Activated B cell treated with CpG ODN at 0.5 μM for 24 hours (primary cell): Measurements from ENCODE around the gene PKDREJ. TPM values are rescaled to one million over a fixed set of nuclear protein-coding genes. Genes with fewer than 3 reads are reported as not detected.

Experiments used
- ATAC-seq: fragments of 200-7000 bp; cut with Tn5 transposase; one replicate; pipeline ENCODE4 v1.10.0; 2021; ENCODE audit warnings: low read depth, mild to moderate bottlenecking, moderate library complexity
- CTCF ChIA-PET: fragments of 350-600 bp; sonication (Branson Sonifier 250); formaldehyde crosslinking; loops from one replicate; lab custom pipeline; 2021; ENCODE audit warnings: antibody characterized with exemption; lab: Charles Lee
- POLR2A ChIA-PET: fragments of 350-600 bp; sonication (Branson Sonifier 250); formaldehyde crosslinking; loops from one replicate; lab custom pipeline; 2021; ENCODE audit warnings: antibody characterized with exemption; lab: Charles Lee
- DNase-seq: peaks from one replicate; pipeline ENCODE4 v3.0.0; 2022
- H3K27ac Mint-ChIP-seq: one replicate; pipeline ENCODE4 v1.8.0; 2020; ENCODE audit warnings: mixed read lengths
- H3K27me3 Mint-ChIP-seq: one replicate; pipeline ENCODE4 v1.8.0; 2021; ENCODE audit warnings: mixed read lengths
- H3K36me3 Mint-ChIP-seq: one replicate; pipeline ENCODE4 v1.8.0; 2021; ENCODE audit warnings: low read depth, mixed read lengths
- H3K4me1 Mint-ChIP-seq: one replicate; pipeline ENCODE4 v1.8.0; 2021; ENCODE audit warnings: mixed read lengths
- H3K4me3 Mint-ChIP-seq: one replicate; pipeline ENCODE4 v1.8.0; 2020; ENCODE audit warnings: mild to moderate bottlenecking, mixed read lengths
- H3K9me3 Mint-ChIP-seq: one replicate; pipeline ENCODE4 v1.8.0; 2020; ENCODE audit warnings: mixed read lengths
- intact Hi-C: fragments of 100-400 bp; cut with micrococcal nuclease; formaldehyde crosslinking; loops from one replicate; pipeline ENCODE4 v1.15.1; 2024
- total RNA-seq: library from RNA; stranded (reverse); gene quantifications from 2 replicates; pipeline ENCODE4 v1.2.3, GENCODE V29; 2022
- TF ChIP-seq, protein P1 (sequence below): fragments of 200-600 bp; IDR thresholded peaks from one replicate; pipeline ENCODE4 v1.8.0; 2022; ENCODE audit warnings: antibody characterized with exemption, mild to moderate bottlenecking

Gene PKDREJ
- total RNA-seq, 1 donor from 2014 or later, result not detected

DNA sequence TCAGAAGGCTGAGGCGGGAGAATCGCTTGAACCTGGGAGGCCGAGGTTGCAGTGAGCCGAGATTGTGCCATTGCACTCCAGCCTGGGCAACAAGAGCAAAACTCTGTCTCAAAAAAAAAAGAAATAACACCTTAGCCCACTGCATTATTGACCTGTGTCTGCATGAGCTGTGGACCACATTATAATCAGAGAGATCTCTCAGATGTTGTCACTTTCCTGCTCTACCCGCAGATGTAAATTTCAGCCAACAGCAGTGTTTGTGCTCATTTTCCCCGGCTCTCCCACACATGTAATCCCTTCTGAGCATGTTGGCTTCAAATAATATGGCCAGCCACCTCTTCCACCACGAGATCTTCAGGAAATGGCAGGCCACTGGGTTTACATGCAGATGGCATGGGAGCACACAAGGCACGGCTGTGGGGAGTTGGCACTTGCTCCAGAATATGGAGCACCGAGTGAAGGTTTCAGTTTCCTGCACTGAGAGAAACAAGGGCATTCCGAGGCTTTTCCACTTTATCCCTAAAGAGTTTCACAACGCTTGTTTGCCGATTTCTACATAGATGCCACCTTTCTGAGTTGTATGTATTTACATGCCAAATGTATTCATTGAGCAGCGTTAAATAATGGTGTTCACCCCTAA lies 32.8 kb downstream of the PKDREJ start:
- DNase-seq (no peak), ATAC-seq (no peak)
- Mint-ChIP-seq H3K27ac (no peak overlapping the region), H3K9me3 (no peaks in the 10 kb centered on the region), H3K4me3 (no peak overlapping the region), H3K27me3 (no peaks in the 10 kb centered on the region), H3K4me1 (peaks cover 1% of the 10 kb centered on the region), H3K36me3 (peaks cover 19% of the 10 kb centered on the region)
- intact Hi-C loops, result no loop called here
- ChIA-PET CTCF (no interaction called here), POLR2A (no interaction called here)
- TF ChIP-seq, protein P1, sequence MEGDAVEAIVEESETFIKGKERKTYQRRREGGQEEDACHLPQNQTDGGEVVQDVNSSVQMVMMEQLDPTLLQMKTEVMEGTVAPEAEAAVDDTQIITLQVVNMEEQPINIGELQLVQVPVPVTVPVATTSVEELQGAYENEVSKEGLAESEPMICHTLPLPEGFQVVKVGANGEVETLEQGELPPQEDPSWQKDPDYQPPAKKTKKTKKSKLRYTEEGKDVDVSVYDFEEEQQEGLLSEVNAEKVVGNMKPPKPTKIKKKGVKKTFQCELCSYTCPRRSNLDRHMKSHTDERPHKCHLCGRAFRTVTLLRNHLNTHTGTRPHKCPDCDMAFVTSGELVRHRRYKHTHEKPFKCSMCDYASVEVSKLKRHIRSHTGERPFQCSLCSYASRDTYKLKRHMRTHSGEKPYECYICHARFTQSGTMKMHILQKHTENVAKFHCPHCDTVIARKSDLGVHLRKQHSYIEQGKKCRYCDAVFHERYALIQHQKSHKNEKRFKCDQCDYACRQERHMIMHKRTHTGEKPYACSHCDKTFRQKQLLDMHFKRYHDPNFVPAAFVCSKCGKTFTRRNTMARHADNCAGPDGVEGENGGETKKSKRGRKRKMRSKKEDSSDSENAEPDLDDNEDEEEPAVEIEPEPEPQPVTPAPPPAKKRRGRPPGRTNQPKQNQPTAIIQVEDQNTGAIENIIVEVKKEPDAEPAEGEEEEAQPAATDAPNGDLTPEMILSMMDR, result no peak

DNA sequence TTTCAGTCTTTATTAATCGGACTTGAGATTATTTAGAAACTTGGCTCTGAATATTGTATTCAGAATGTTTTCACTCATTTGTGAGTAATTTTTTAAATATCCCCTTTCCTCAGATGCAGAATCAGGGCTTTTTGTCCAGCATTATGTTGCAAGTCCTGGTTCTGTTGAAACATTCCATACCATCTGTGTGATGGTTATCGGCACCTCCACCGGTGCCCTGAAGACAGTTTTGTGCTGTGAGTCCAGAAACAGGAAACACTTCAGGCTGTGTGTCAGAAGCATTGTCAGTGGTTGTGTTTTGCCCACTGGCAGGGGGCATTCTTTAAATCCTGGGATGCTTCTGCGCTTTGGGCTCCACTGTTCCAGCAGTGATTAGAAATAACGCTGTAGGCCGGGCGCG lies 33.4 kb downstream of the PKDREJ start:
- Mint-ChIP-seq H3K4me1 (peaks cover 1% of the 10 kb centered on the region), H3K36me3 (peaks cover 18% of the 10 kb centered on the region), H3K4me3 (no peak overlapping the region), H3K27me3 (no peaks in the 10 kb centered on the region), H3K9me3 (no peaks in the 10 kb centered on the region), H3K27ac (no peak overlapping the region)
- no peak for ATAC-seq
- POLR2A ChIA-PET, result no interaction called here
- intact Hi-C loops, result no loop called here
- TF ChIP-seq, protein P1, result no peak
- CTCF ChIA-PET, result no interaction called here
- no peak for DNase-seq

DNA sequence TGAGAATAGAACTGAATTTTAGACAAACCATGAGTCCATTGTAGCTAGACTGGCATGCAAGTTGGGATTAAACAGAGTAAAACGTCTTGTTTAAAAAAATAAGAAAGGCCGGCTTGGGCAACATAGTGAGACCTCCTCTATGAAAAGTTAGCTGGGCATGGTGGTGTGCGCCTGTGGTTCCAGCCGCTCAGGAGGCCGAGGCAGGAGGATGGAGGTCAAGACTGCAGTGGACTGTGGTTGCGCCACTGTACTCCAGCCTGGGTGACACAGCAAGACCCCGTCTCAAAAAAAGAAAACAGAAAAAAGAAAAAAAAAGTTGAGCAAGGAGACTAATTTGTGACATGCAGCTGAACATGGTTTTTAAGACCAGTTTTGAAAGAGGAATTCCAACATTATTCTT lies 36.6 kb downstream of the PKDREJ start:
- no peaks in the 10 kb centered on the region for H3K4me1 Mint-ChIP-seq

DNA sequence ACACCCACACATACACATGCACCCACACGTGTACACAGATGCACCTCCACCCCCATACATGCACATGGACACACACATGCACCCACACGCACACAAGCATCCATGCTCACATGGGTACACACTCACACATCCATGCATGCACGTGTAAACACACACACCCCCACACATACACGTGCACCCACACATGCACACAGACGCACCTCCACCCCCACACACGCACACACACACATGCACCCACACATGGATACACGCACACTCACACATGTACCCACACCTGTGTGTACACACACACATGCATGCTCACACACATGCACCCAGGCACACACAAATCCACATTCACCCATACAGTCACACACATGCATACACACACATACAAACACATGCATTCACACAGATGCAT lies 37.5 kb downstream of the PKDREJ start:
- intact Hi-C loops, result no loop called here

More for the DNA sequence above, 36.6 kb downstream of the PKDREJ start:
- DNase-seq (no peak), ATAC-seq (no peak)
- H3K9me3 Mint-ChIP-seq, result no peaks in the 10 kb centered on the region
- intact Hi-C loops, result no loop called here
- no peak overlapping the region for H3K4me3 Mint-ChIP-seq
- ChIA-PET CTCF (no interaction called here), POLR2A (interaction anchor here (0.6 kb wide), 1 partner anchor 50 kb away, joined by 5 read pairs; no protein-coding TSS in a partner anchor)
- H3K36me3 Mint-ChIP-seq, result peaks cover 18% of the 10 kb centered on the region
- no peaks in the 10 kb centered on the region for H3K27me3 Mint-ChIP-seq
- TF ChIP-seq, protein P1, result no peak
- no peak overlapping the region for H3K27ac Mint-ChIP-seq

DNA sequence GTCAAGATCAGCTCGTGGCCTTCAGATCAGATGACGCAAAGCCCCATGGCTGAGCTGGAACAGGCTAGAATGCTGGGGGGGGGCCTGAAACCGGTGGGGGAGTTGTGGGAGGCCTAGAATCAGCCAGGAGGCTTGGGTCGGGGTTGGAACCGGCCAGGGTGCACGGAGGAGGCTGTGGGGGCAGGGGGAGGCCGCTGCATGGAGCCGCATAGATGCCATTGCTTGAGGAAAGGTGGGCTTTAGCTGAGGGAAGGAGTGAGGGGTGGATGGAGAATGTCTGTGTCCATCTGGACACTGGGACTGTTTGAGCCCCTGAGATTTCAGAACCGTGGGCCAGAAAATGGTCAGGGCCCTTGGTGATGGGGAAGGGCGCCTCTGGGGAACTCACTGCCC lies 38.2 kb downstream of the PKDREJ start:
- POLR2A ChIA-PET, result no interaction called here
- peaks cover 28% of the 10 kb centered on the region for H3K36me3 Mint-ChIP-seq

More for the DNA sequence above, 37.5 kb downstream of the PKDREJ start:
- no peak for ATAC-seq
- ChIA-PET POLR2A (no interaction called here), CTCF (no interaction called here)
- no peak overlapping the region for H3K4me3 Mint-ChIP-seq
- TF ChIP-seq, protein P1, result no peak
- H3K36me3 Mint-ChIP-seq, result peaks cover 24% of the 10 kb centered on the region
- no peaks in the 10 kb centered on the region for H3K9me3 Mint-ChIP-seq
- no peak for DNase-seq
- peaks cover 3% of the 10 kb centered on the region for H3K4me1 Mint-ChIP-seq
- H3K27ac Mint-ChIP-seq, result no peak overlapping the region
- H3K27me3 Mint-ChIP-seq, result no peaks in the 10 kb centered on the region

More for the DNA sequence above, 38.2 kb downstream of the PKDREJ start:
- intact Hi-C loops, result no loop called here
- TF ChIP-seq, protein P1, result no peak
- Mint-ChIP-seq H3K27me3 (no peaks in the 10 kb centered on the region), H3K4me3 (no peak overlapping the region), H3K9me3 (no peaks in the 10 kb centered on the region), H3K4me1 (peaks cover 3% of the 10 kb centered on the region), H3K27ac (no peak overlapping the region)
- CTCF ChIA-PET, result no interaction called here
- ATAC-seq (no peak), DNase-seq (no peak)
